GM13977 (cell line): Measurements from ENCODE around the gene TRIM47.
A peak's percentile ranks its signal among the peaks of the same experiment; 100 is the strongest.

Source experiments
- DNase-seq: peaks from one replicate; pipeline ENCODE4 v3.0.0; 2012; ENCODE audit warnings: low spot score
- in situ Hi-C: fragments of 300-500 bp; cut with MboI; formaldehyde crosslinking; loops from one replicate; pipeline ENCODE4 v1.12.0; 2022; ENCODE audit warnings: low sequenced_read_pairs, low pct_unique_long_range_greater_than_20kb, mixed read lengths, inconsistent platforms; ENCODE audit not compliant: unreplicated experiment
- TF ChIP-seq, protein P1 (sequence below): IDR thresholded peaks from 2 replicates; pipeline ENCODE4 v1.5.1; 2012; ENCODE audit warnings: mild to moderate bottlenecking, control low read depth; ENCODE audit not compliant: insufficient read depth; ENCODE audit errors: extremely low read depth, missing control alignments

TRIM47 gene

DNA sequence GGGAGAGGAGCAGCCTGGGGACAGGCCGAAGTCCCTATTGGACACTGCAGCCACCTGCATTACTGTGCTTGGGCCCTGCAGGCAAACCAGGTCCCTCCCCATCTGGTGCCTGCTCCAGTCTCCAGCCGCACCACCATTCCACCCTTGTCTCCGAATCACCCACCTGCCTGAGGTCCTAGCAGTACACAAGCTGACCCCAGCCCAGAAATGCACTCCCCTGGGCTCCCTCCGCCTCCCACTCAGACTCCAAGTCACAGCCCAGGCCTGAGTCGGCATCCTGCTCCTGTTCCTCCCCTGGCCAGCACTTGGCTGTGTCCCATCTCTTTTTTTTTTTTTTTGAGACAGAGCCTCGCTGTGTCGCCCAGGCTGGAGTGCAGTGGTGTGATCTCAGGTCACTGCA, 40.5 kb downstream of the TRIM47 start:
- in situ Hi-C loops, result no loop called here
- no peak for DNase-seq
- TF ChIP-seq, protein P1, sequence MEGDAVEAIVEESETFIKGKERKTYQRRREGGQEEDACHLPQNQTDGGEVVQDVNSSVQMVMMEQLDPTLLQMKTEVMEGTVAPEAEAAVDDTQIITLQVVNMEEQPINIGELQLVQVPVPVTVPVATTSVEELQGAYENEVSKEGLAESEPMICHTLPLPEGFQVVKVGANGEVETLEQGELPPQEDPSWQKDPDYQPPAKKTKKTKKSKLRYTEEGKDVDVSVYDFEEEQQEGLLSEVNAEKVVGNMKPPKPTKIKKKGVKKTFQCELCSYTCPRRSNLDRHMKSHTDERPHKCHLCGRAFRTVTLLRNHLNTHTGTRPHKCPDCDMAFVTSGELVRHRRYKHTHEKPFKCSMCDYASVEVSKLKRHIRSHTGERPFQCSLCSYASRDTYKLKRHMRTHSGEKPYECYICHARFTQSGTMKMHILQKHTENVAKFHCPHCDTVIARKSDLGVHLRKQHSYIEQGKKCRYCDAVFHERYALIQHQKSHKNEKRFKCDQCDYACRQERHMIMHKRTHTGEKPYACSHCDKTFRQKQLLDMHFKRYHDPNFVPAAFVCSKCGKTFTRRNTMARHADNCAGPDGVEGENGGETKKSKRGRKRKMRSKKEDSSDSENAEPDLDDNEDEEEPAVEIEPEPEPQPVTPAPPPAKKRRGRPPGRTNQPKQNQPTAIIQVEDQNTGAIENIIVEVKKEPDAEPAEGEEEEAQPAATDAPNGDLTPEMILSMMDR, result no peak

DNA sequence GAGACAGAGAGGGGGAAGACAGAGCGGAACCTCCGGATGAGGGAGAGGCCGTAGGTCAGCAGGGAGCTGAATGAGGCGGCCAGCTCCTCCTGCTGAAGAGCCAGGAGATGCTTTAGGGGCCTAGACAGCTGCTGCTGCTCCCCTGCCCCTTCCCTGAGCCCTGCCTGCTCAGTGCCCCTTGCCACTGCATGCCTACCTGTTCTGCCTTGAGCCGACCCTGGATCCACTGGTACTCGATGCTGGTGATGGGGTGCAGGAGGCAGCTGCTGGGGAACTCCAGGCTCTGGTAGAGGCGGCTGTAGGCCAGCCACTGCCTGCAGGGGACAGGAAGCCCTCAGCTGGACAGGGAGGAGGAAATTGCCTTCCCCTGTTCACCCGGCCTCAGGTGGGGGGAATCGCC, 41.8 kb downstream of the TRIM47 start:
- in situ Hi-C loops, result no loop called here
- DNase-seq, result no peak
- TF ChIP-seq, protein P1, result no peak

DNA sequence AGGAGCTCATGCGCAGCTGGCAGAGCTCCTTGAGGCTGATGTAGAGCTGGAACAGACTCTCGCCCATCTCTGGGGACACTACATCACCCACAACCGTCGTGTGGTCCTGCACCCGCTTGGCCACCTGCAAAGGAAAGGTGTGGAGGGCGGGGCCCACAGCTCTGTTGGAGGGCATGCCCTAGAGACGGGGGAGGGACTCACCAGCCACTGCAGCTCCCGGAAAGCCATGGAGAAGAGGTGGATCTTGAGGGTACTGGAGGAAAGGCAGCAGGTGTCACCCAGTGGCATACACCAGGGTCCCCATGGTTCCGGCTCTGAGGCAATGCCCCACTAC, 42.8 kb downstream of the TRIM47 start:
- TF ChIP-seq, protein P1, result no peak
- in situ Hi-C loops, result no loop called here
- DNase-seq, result peak; percentile 30

DNA sequence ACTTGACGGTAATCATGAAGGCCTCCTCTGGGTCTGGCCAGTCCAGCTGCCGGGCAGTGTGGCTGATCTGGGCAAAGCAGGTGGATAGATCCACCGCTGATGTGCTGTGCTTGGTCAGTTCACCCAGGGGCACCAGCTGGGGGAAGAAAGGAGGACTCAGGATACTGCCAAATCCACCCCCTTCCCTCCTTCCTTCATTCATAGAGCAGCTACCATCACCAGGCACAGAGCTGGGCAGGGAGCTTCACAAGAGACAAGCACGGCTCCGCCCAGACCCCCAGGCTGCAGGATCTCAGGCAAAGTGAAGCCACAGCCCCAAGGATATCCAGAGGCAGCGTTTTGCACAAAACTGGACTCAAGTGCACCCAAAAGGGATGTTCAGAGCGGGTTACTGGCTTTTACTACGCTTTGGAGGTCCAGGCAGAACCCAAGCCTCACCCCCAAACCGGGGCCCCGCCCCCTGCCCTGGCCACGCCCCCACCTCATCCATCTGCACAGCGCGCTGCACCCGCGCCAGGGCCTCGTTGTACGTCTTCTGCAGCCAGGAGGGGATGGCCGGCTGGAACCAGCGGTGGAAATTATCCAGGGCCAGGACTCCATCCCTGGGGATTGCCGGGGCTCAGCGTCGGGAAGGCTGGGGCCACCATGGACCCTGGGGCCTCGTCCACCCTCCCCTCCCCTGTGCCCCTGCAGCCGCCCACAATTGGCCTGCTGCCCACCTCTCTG, 43.3 kb downstream of the TRIM47 start:
- DNase-seq, result peak; percentile 29
- in situ Hi-C loops, result no loop called here

DNA sequence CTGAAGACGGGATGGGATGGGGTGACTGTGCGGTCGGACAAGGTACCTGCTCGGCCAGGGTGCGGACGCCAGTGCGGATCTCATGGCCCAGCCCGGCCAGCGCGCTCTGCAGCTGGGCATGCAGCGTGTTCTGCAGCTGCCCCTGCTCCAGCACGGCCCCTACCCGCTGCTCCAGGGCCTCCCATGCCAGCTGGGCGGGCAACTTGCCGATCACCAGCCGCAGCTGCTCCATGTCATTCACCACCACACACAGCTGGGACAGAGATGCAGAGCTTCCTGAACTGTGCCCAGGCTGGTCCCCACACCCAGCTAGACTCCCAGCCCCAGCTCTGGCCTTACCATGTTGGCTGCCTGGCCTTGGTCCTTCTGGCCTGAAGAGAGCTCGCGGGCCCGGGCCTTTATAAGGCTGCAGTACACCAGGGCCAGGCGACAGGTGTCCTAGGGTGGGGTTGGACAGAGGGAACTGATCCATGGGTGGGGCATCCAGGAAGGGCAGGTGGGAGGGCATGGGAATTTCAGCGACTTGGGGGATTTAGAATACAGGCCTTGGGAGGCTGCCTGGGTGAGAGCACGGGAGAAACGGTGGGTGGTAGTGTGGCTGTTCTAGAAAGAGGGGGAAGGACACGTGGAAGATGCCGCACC, 44.0 kb downstream of the TRIM47 start:
- in situ Hi-C loops, result no loop called here
- TF ChIP-seq, protein P1, result no peak

More for the DNA sequence above, 43.3 kb downstream of the TRIM47 start:
- TF ChIP-seq, protein P1, result no peak

DNA sequence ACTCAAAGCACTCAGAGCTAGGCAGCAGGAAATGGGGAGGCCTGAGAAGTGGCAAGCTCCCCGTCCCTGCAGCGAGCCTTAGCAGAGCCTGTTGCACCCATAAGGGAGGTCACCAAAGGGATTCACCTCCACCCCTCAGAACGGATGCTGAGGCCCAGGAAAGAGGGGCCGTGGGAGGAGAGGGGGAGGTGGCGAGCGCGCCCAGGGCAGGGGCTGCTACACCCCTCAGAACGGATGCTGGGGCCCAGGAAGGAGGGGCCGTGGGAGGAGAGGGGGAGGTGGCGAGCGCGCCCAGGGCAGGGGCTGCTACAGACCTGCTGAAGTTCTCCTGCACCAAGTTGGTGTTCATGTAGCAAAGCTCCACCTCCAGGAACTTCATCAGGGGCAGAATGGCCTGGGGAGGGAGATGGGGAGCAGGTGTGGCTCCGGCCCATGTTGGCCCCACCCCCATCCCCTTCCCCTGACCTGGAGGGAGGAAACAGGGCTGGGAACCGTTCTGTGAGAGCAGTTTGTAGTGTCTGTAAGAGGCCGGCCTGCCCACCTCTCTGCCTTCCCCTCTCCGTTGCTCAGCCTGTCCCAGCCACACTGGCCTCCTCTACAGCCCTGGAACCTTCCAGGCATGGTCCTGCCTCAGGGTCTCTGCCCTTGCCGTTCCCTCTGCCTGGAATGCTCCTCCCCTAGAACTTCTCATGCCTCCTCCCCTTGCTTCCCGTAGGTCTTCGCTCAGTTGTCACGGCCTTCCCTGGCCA, 45.6 kb downstream of the TRIM47 start:
- TF ChIP-seq, protein P1, result no peak

More for the DNA sequence above, 44.0 kb downstream of the TRIM47 start:
- DNase-seq, result peak; percentile 30

More for the DNA sequence above, 45.6 kb downstream of the TRIM47 start:
- in situ Hi-C loops, result no loop called here
- peak; percentile 51 for DNase-seq
